SU-DHL-6 (cell line): ENCODE data around the gene CRTC3.

Experiments used
- CTCF ChIP-seq: fragments of 200-600 bp; sonication (generic); IDR thresholded peaks from one replicate; pipeline ENCODE4 v1.5.1; 2017; ENCODE audit warnings: antibody characterized with exemption, mild to moderate bottlenecking, low read length, moderate library complexity; ENCODE audit not compliant: insufficient read depth, poor library complexity, severe bottlenecking
- EZH2phosphoT487 ChIP-seq: fragments of 200-600 bp; sonication (generic), shearing (Covaris generic); conservative IDR thresholded peaks from 2 replicates; pipeline ENCODE4 v1.6.1; 2018; ENCODE audit warnings: mild to moderate bottlenecking, antibody characterized with exemption, low read length, moderate library complexity, mixed read lengths

- no peak for TF ChIP-seq CTCF
- TF ChIP-seq EZH2phosphoT487: no peak
These were observed 9.4 kb upstream of the CRTC3 start for GRCh38 chr15:90520365-90520764.
